WTC11 (cell line): ENCODE results near the gene VGLL3.

Experiments
- CTCF ChIP-seq: fragments of 200-600 bp; IDR thresholded peaks from 2 replicates; pipeline ENCODE4 v1.8.0; 2022; ENCODE audit warnings: antibody characterized with exemption
- EMX1 ChIP-seq: fragments of 250-450 bp; sonication (Bioruptor Pico); IDR thresholded peaks from 2 replicates; pipeline ENCODE4 v1.8.0; 2021; ENCODE audit warnings: mild to moderate bottlenecking
- GABPB1 ChIP-seq: sonication (generic); formaldehyde crosslinking; IDR thresholded peaks from 2 replicates; pipeline ENCODE4 v1.8.1; 2023; ENCODE audit warnings: mild to moderate bottlenecking, missing genetic modification reagents
- NR1H2 ChIP-seq: sonication (generic); formaldehyde crosslinking; IDR thresholded peaks from 2 replicates; pipeline ENCODE4 v1.9.0; 2021; ENCODE audit warnings: mild to moderate bottlenecking, moderate library complexity, missing genetic modification reagents
- ZBTB21 ChIP-seq: sonication (generic); formaldehyde crosslinking; IDR thresholded peaks from 2 replicates; pipeline ENCODE4 v1.8.1; 2023; ENCODE audit warnings: mild to moderate bottlenecking, missing genetic modification reagents, borderline replicate concordance
- ZNF121 ChIP-seq: sonication (generic); formaldehyde crosslinking; IDR thresholded peaks from 2 replicates; pipeline ENCODE4 v1.8.0; 2023; ENCODE audit warnings: missing genetic modification reagents
- ZNF263 ChIP-seq: sonication (generic); formaldehyde crosslinking; IDR thresholded peaks from 2 replicates; pipeline ENCODE4 v1.8.1; 2022; ENCODE audit warnings: low read depth, mild to moderate bottlenecking, moderate library complexity, missing genetic modification reagents
- TF ChIP-seq, protein P1 (sequence below): sonication (generic); formaldehyde crosslinking; IDR thresholded peaks from 2 replicates; pipeline ENCODE4 v1.8.0; 2022; ENCODE audit warnings: mild to moderate bottlenecking, missing genetic modification reagents
- TF ChIP-seq, protein P2 (sequence below): sonication (generic); formaldehyde crosslinking; IDR thresholded peaks from 2 replicates; pipeline ENCODE4 v1.8.0; 2022; ENCODE audit warnings: missing genetic modification reagents
- TF ChIP-seq, protein P3 (sequence below): sonication (generic); formaldehyde crosslinking; IDR thresholded peaks from 2 replicates; pipeline ENCODE4 v1.8.1; 2022; ENCODE audit warnings: mild to moderate bottlenecking, missing genetic modification reagents, moderate library complexity, borderline replicate concordance

DNA sequence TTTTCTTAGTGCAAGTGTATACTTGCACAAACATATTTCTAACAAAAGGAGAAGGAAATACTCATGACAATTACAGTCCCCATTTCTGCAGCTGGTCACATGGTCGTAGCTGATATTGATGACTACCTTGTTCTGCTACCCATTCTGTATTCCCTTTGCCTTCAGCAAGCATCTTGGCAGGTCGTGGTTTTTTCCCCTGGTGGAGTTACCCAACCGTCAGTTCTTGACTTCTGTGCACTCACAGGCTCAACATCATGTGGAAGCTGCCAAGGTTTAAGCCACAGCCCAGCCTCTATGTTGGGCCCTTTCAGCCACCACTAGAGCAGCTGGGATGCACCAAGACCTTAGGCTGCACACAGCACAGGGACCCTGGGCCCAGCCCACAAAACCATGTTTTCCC, 56.1 kb downstream of the VGLL3 start:
- TF ChIP-seq GABPB1 (CRISPR knock-in tag) (no peak), ZNF263 (CRISPR knock-in tag) (no peak), CTCF (no peak), ZBTB21 (CRISPR knock-in tag) (no peak), NR1H2 (CRISPR knock-in tag) (no peak), ZNF121 (no peak), EMX1 (CRISPR knock-in tag) (no peak)
- TF ChIP-seq, protein P1, sequence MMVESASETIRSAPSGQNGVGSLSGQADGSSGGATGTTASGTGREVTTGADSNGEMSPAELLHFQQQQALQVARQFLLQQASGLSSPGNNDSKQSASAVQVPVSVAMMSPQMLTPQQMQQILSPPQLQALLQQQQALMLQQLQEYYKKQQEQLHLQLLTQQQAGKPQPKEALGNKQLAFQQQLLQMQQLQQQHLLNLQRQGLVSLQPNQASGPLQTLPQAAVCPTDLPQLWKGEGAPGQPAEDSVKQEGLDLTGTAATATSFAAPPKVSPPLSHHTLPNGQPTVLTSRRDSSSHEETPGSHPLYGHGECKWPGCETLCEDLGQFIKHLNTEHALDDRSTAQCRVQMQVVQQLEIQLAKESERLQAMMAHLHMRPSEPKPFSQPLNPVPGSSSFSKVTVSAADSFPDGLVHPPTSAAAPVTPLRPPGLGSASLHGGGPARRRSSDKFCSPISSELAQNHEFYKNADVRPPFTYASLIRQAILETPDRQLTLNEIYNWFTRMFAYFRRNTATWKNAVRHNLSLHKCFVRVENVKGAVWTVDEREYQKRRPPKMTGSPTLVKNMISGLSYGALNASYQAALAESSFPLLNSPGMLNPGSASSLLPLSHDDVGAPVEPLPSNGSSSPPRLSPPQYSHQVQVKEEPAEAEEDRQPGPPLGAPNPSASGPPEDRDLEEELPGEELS, result no peak
- TF ChIP-seq, protein P2, sequence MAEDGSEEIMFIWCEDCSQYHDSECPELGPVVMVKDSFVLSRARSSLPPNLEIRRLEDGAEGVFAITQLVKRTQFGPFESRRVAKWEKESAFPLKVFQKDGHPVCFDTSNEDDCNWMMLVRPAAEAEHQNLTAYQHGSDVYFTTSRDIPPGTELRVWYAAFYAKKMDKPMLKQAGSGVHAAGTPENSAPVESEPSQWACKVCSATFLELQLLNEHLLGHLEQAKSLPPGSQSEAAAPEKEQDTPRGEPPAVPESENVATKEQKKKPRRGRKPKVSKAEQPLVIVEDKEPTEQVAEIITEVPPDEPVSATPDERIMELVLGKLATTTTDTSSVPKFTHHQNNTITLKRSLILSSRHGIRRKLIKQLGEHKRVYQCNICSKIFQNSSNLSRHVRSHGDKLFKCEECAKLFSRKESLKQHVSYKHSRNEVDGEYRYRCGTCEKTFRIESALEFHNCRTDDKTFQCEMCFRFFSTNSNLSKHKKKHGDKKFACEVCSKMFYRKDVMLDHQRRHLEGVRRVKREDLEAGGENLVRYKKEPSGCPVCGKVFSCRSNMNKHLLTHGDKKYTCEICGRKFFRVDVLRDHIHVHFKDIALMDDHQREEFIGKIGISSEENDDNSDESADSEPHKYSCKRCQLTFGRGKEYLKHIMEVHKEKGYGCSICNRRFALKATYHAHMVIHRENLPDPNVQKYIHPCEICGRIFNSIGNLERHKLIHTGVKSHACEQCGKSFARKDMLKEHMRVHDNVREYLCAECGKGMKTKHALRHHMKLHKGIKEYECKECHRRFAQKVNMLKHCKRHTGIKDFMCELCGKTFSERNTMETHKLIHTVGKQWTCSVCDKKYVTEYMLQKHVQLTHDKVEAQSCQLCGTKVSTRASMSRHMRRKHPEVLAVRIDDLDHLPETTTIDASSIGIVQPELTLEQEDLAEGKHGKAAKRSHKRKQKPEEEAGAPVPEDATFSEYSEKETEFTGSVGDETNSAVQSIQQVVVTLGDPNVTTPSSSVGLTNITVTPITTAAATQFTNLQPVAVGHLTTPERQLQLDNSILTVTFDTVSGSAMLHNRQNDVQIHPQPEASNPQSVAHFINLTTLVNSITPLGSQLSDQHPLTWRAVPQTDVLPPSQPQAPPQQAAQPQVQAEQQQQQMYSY (CRISPR knock-in tag), result no peak
- TF ChIP-seq, protein P3, sequence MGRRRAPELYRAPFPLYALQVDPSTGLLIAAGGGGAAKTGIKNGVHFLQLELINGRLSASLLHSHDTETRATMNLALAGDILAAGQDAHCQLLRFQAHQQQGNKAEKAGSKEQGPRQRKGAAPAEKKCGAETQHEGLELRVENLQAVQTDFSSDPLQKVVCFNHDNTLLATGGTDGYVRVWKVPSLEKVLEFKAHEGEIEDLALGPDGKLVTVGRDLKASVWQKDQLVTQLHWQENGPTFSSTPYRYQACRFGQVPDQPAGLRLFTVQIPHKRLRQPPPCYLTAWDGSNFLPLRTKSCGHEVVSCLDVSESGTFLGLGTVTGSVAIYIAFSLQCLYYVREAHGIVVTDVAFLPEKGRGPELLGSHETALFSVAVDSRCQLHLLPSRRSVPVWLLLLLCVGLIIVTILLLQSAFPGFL (CRISPR knock-in tag), result no peak
